CD4-positive, alpha-beta T cell treated with Interferon gamma for 1 hour (primary cell): ENCODE results near the gene CA12.
"Not testable (repeated sequence)": the region's sequence is repeated elsewhere in the genome, so short reads cannot be mapped to it uniquely, and the experiment has no call there.

Experiments used
- DNase-seq: peaks from one replicate; pipeline ENCODE4 v3.0.0-alpha.2; 2020

The CA12 gene

GRCh38 chr15:63332367-63333124, 49.1 kb downstream of the CA12 start:
- no peak for DNase-seq

- no peak for DNase-seq
Measured at GRCh38 chr15:63331456-63331855, 50.2 kb downstream of the CA12 start.

- DNase-seq = no peak
Measured at GRCh38 chr15:63330926-63331325, 50.7 kb downstream of the CA12 start.

GRCh38 chr15:63329567-63330350, 51.9 kb downstream of the CA12 start:
- no peak for DNase-seq

- DNase-seq = no peak
Measured at GRCh38 chr15:63327648-63328421, 53.8 kb downstream of the CA12 start.

GRCh38 chr15:63324770-63325169, 56.9 kb downstream of the CA12 start:
- no peak for DNase-seq

GRCh38 chr15:63323798-63324563, 57.7 kb downstream of the CA12 start:
- no peak for DNase-seq

- no peak for DNase-seq
Measured at GRCh38 chr15:63322541-63322940, 59.1 kb downstream of the CA12 start.

GRCh38 chr15:63321462-63321861, 60.2 kb downstream of the CA12 start:
- no peak for DNase-seq

- DNase-seq = not testable (repeated sequence)
Measured at GRCh38 chr15:63320981-63321380, 60.7 kb downstream of the CA12 start.

- DNase-seq = not testable (repeated sequence)
Measured at GRCh38 chr15:63320446-63320845, 61.2 kb downstream of the CA12 start.

- DNase-seq = no peak
Measured at GRCh38 chr15:63319065-63319464, 62.6 kb downstream of the CA12 start.

- no peak for DNase-seq
Measured at GRCh38 chr15:63318344-63318743, 63.3 kb downstream of the CA12 start.

GRCh38 chr15:63314409-63314808, 67.2 kb downstream of the CA12 start:
- no peak for DNase-seq

- DNase-seq = no peak
Measured at GRCh38 chr15:63313825-63314224, 67.8 kb downstream of the CA12 start.

- no peak for DNase-seq
Measured at GRCh38 chr15:63312286-63312685, 69.4 kb downstream of the CA12 start.

GRCh38 chr15:63310646-63311045, 71.0 kb downstream of the CA12 start:
- DNase-seq = no peak

- DNase-seq = no peak
Measured at GRCh38 chr15:63308947-63309346, 72.7 kb downstream of the CA12 start.

GRCh38 chr15:63308491-63308890, 73.2 kb downstream of the CA12 start:
- DNase-seq = no peak

GRCh38 chr15:63306492-63307073, 75.1 kb downstream of the CA12 start:
- no peak for DNase-seq

GRCh38 chr15:63305260-63305659, 76.4 kb downstream of the CA12 start:
- DNase-seq = no peak

- no peak for DNase-seq
Measured at GRCh38 chr15:63301088-63301487, 80.6 kb downstream of the CA12 start.
